Osteoblast (primary cell): ENCODE measurements around the gene SHISA5. TPM values are rescaled to one million over a fixed set of nuclear protein-coding genes. Genes with fewer than 3 reads are reported as not detected.

Experiments
- DNase-seq: peaks from one replicate; pipeline ENCODE4 v3.0.0; 2011; ENCODE audit warnings: low spot score, mixed read lengths; ENCODE audit not compliant: insufficient read length; ENCODE audit errors: missing footprints
- H2AFZ ChIP-seq: 2 replicates; pipeline ENCODE4 v1.6.0; 2011; ENCODE audit warnings: mild to moderate bottlenecking, low read length
- H3K27ac ChIP-seq: 2 replicates; pipeline ENCODE4 v1.5.1; 2011; ENCODE audit warnings: mild to moderate bottlenecking, low read depth, low read length, moderate library complexity
- H3K27me3 ChIP-seq: 2 replicates; pipeline ENCODE4 v1.6.0; 2012; ENCODE audit warnings: mild to moderate bottlenecking, control low read depth, inconsistent platforms, low read length, moderate library complexity; ENCODE audit not compliant: insufficient read depth
- H3K36me3 ChIP-seq: 2 replicates; pipeline ENCODE4 v1.5.1; 2011; ENCODE audit warnings: mild to moderate bottlenecking, low read length, control low read depth, moderate library complexity; ENCODE audit not compliant: insufficient read depth
- H3K4me1 ChIP-seq: 2 replicates; pipeline ENCODE4 v1.5.1; 2011; ENCODE audit warnings: mild to moderate bottlenecking, low read length, control low read depth, moderate library complexity; ENCODE audit not compliant: insufficient read depth
- H3K4me2 ChIP-seq: 2 replicates; pipeline ENCODE4 v1.6.0; 2011; ENCODE audit warnings: mild to moderate bottlenecking, low read length; ENCODE audit not compliant: insufficient read depth
- H3K4me3 ChIP-seq: fragments of 200-600 bp; sonication (generic); 3 replicates; pipeline ENCODE4 v1.5.1; 2012; ENCODE audit warnings: mild to moderate bottlenecking, low read length, inconsistent platforms; ENCODE audit not compliant: insufficient read depth
- H3K79me2 ChIP-seq: 2 replicates; pipeline ENCODE4 v1.6.0; 2012; ENCODE audit warnings: mild to moderate bottlenecking, low read length, control low read depth, inconsistent platforms; ENCODE audit not compliant: insufficient read depth
- H3K9me3 ChIP-seq: 2 replicates; pipeline ENCODE4 v1.5.1; 2011; ENCODE audit warnings: low read depth, low read length, control low read depth
- H4K20me1 ChIP-seq: 2 replicates; pipeline ENCODE4 v1.6.0; 2012; ENCODE audit warnings: mild to moderate bottlenecking, low read length, control low read depth; ENCODE audit not compliant: insufficient read depth
- CTCF ChIP-seq: IDR thresholded peaks from 2 replicates; pipeline ENCODE4 v1.5.1; 2011; ENCODE audit warnings: mild to moderate bottlenecking, low read depth, low read length, moderate library complexity; ENCODE audit errors: extremely low read depth
- total RNA-seq: library from RNA; depleted of rRNA; stranded (reverse); fragments of >200 nt; gene quantifications from 2 replicates; pipeline ENCODE4 v1.2.3, GENCODE V29; 2012

SHISA5 gene
- total RNA-seq, 1 donor, result 105 TPM

GRCh38 chr3:48505146-48505545 is 1.2 kb upstream of the SHISA5 start:
- H3K79me2 ChIP-seq, result peaks cover 23% of the 10 kb centered on the region
- no peak overlapping the region for H3K4me3 ChIP-seq
- H3K36me3 ChIP-seq, result peaks cover 5% of the 10 kb centered on the region
- H2AFZ ChIP-seq, result no peak overlapping the region
- H3K27me3 ChIP-seq, result no peaks in the 10 kb centered on the region
- no peaks in the 10 kb centered on the region for H3K9me3 ChIP-seq
- no peak overlapping the region for H3K27ac ChIP-seq
- TF ChIP-seq CTCF, result no peak
- peak overlapping the region; percentile 77 for H3K4me2 ChIP-seq
- H4K20me1 ChIP-seq, result peaks cover 11% of the 10 kb centered on the region
- H3K4me1 ChIP-seq, result peaks cover 25% of the 10 kb centered on the region
- DNase-seq, result peak; percentile 39

- peaks cover 25% of the 10 kb centered on the region for H3K4me1 ChIP-seq
- peaks cover 11% of the 10 kb centered on the region for H4K20me1 ChIP-seq
- TF ChIP-seq CTCF, result no peak
- no peaks in the 10 kb centered on the region for H3K27me3 ChIP-seq
- H2AFZ ChIP-seq, result peak overlapping the region; percentile 78
- peak overlapping the region; percentile 53 for H3K27ac ChIP-seq
- peaks cover 23% of the 10 kb centered on the region for H3K79me2 ChIP-seq
- H3K36me3 ChIP-seq, result peaks cover 9% of the 10 kb centered on the region
- no peaks in the 10 kb centered on the region for H3K9me3 ChIP-seq
- peak overlapping the region; percentile 94 for H3K4me2 ChIP-seq
- DNase-seq, result peak; percentile 95
- peak overlapping the region; percentile 88 for H3K4me3 ChIP-seq
Measured at GRCh38 chr3:48503401-48504050, 448 bp downstream of the SHISA5 start.

- H3K4me2 ChIP-seq, result peak overlapping the region; percentile 94
- DNase-seq, result peak; percentile 47
- peak overlapping the region; percentile 53 for H3K27ac ChIP-seq
- peak overlapping the region; percentile 88 for H3K4me3 ChIP-seq
- H3K36me3 ChIP-seq, result peaks cover 9% of the 10 kb centered on the region
- peaks cover 23% of the 10 kb centered on the region for H3K79me2 ChIP-seq
- H3K9me3 ChIP-seq, result no peaks in the 10 kb centered on the region
- H4K20me1 ChIP-seq, result peaks cover 11% of the 10 kb centered on the region
- TF ChIP-seq CTCF, result no peak
- no peak overlapping the region for H2AFZ ChIP-seq
- H3K4me1 ChIP-seq, result peaks cover 22% of the 10 kb centered on the region
- no peaks in the 10 kb centered on the region for H3K27me3 ChIP-seq
Measured at GRCh38 chr3:48502728-48503168, 1.2 kb downstream of the SHISA5 start.

GRCh38 chr3:48502121-48502520 is 1.9 kb downstream of the SHISA5 start:
- Histone ChIP-seq H3K27ac (no peak overlapping the region), H3K4me1 (peaks cover 15% of the 10 kb centered on the region), H3K9me3 (no peaks in the 10 kb centered on the region), H3K27me3 (no peaks in the 10 kb centered on the region), H3K4me3 (no peak overlapping the region), H3K79me2 (peaks cover 23% of the 10 kb centered on the region), H4K20me1 (peaks cover 11% of the 10 kb centered on the region), H2AFZ (no peak overlapping the region), H3K4me2 (no peak overlapping the region), H3K36me3 (peaks cover 9% of the 10 kb centered on the region)
- TF ChIP-seq CTCF, result no peak
- DNase-seq, result peak; percentile 42
